Hematopoietic multipotent progenitor cell (in vitro differentiated cells): Measurements from ENCODE around the gene ZNF22. TPM values are rescaled to one million over a fixed set of nuclear protein-coding genes. Genes with fewer than 3 reads are reported as not detected.
A peak's percentile ranks its signal among the peaks of the same experiment; 100 is the strongest.
"Not testable (repeated sequence)": the region's sequence is repeated elsewhere in the genome, so short reads cannot be mapped to it uniquely, and the experiment has no call there.

Source experiments
- DNase-seq, 3 donors: peaks; one replicate each; pipeline ENCODE4 v3.0.0-alpha.2; 2011 to 2015; ENCODE audit warnings: low read depth in 2 of 3, low spot score in 2 of 3
- total RNA-seq: library from RNA; depleted of rRNA; stranded (reverse); fragments of >200 nt; gene quantifications from one replicate; pipeline ENCODE4 v1.2.3, GENCODE V29; 2012

ZNF22 gene
- total RNA-seq, 1 donor = 22.1 TPM

DNA sequence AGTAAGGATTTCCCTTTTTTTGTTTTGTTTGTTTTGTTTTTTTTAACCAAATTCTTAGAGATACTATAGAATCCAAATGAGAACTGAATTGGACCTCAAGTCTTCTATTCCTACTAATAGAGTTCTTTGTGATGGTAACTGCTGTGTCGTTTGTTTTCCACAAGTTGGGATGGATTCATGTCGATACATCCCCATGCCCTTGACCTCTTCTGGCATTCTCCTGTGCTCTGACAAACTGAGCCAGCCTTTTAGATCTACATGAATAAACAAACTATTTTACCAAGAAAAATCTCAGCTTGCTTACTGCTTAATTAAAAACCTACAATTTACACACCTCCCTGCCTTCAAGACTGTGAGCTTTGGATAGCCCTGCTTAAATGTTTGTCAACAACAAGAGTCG lies 3.9 kb downstream of the ZNF22 start:
- no peak for DNase-seq

DNA sequence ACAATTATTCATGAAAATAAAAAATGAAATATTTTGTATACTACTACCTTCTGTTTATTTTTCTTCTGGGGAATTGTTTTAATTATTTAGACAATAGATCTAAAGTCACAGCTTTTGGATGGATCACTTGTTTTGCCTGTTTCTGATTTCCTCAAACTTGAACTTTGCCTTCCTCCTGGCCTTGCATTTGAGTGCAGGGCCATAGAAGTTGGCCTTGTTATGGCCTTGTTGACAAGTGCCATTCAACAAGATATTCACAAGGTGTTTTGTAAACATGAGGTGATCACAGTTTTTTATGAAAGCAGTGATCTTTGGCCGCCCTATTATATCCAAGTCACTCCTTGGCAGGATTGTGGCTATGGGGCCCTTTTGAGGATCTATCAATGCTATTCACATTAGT lies 4.6 kb downstream of the ZNF22 start:
- no peak for DNase-seq

DNA sequence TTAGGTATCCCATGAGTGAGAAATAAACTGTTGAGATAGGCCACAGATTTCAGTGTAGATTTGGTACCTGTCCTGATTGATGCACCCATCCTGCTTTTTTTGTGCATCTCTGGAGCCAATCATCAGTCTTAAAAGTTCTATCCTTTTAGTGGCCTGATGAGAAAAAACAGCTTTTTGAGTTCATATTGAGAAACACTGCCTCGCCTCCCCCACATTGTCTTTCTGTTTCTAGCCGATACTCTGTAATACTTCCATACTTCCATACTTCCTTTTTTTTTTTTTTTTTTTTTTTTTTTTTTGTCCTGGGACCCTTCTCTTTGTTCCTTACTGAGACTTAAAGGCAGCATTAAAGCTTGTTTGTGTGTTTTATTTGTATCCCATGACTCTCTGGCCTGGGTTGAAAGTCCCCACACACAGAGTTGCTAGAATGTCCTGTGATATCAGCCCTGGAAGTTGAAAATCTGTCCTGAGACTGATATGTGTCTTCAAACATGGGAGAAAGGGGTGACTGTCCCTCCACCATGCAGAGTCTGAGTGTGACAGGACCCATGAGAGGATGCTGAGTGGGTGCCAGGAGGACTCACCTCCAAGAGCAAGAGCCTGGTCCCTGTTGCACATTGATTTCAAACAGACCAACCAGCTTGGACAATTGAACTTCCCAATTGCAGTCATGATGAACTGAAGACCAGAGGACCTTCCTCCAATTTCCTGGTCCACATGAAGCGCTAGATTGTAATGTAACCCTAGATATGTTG lies 5.7 kb downstream of the ZNF22 start:
- DNase-seq = no peak

DNA sequence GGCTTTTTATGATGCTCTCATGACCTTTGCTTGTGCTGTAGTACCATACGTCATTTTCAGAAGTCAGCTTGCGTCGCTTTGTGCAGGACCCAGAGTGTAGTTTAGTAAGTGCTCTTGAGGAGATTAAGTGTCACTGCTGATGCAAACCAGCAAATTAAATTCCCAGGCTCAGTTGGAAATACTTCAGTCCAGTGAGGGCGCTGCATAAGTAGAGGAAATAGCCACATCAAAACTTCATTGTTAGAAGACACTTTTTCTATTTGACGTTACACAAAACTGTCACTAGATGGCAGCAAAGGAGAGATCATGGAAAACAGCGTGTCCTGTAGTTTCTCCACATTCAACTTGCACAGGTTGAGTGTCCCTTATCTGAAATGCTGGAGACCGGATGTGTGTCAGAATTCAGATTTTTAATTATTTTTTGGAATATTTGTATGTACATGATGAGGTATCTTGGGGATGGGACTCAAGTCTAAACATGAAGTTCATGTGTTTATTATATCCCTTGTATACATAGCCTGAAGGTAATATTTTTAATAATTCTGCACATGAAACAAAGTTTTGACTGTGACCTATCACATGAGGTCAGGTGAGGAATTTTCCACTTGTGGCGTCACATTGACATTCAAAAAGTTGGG lies 7.9 kb downstream of the ZNF22 start:
- DNase-seq = peak; percentile 24 to 94 (median 83)

DNA sequence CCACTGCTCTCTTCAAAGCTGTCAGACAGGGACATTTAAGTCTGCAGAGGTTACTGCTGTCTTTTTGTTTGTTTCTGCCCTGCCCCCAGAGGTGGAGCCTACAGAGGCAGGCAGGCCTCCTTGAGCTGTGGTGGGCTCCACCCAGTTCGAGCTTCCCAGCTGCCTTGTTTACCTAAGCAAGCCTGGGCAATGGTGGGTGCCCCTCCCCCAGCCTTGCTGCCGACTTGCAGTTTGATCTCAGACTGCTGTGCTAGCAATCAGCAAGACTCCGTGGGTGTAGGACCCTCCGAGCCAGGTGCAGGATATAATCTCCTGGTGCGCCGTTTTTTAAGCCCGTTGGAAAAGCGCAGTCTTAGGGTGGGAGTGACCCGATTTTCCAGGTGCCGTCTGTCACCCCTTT lies 13.8 kb downstream of the ZNF22 start:
- DNase-seq = not testable (repeated sequence)

DNA sequence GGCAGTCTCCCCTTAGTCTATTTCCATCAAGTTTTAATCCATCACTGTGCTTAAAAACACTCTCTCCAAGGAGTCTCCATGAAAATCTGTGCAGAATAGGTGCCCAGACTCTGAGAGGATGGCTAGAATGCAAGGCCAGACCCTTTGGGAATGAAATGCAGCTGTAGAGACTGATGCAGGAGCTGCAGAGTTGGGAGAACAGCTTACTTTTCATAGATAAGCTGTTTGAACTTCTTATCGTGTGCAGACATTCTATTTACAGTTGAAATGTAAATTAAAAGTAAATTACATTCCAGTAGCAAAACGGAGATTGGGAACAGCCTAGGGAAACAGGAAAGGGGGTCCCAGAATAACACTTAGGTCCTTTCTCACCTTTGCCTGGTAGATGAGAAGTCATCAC lies 14.9 kb downstream of the ZNF22 start:
- no peak for DNase-seq

DNA sequence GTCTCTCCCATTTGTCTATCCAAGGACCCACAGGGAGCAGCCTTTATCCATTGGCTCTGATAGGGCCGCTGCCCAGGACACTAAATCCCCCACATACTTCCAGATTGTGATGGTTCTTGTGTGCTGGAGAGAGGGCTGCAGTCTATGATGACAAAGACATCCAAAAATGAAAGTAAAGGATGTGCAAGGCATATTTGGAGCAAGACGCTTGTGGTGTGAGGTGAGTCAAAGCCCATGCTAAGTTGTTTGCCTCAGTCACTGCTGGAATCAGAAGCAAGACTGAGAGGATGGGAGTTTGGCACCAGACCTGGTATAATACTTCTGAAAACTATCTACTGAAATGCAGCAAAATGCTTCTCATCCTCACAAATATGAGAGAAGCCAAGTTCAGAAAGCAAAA lies 22.7 kb downstream of the ZNF22 start:
- DNase-seq = no peak

DNA sequence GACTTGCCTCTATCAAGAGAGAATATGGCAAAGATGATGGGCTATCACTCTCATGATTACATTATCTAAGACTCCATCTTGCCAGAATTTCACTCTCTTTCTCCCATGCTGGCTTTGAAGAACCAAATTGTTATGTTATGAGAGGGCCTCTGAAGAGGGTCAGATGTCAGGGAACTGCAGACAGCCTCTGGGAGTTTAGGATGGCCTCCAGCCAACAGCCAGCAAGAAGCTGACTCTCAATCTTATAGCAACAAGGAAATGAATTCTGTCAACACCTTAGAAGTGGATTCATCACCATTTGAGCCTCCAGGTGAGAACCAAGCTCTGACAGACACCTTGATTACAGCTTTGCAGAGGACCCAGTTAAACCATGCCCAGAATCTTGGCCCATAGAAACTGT lies 33.6 kb downstream of the ZNF22 start:
- DNase-seq = no peak

DNA sequence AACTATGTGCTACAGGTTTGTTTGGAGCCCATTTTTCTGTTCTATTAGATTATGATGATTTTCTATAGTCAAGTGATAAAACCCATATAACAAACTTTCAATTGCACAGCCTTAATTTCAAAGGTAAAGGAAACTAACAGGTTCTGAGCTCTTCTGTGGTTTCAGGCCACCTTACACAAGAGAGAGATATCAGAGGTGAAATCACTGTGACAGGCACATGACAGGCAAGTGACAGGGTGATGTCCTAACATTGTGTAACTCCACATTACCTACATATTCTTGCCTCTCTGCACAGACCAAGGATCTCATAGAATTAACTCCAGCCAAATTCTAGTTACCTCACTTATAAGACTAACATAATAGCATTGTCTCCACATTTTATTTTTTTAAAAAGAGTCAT lies 35.0 kb downstream of the ZNF22 start:
- no peak for DNase-seq

DNA sequence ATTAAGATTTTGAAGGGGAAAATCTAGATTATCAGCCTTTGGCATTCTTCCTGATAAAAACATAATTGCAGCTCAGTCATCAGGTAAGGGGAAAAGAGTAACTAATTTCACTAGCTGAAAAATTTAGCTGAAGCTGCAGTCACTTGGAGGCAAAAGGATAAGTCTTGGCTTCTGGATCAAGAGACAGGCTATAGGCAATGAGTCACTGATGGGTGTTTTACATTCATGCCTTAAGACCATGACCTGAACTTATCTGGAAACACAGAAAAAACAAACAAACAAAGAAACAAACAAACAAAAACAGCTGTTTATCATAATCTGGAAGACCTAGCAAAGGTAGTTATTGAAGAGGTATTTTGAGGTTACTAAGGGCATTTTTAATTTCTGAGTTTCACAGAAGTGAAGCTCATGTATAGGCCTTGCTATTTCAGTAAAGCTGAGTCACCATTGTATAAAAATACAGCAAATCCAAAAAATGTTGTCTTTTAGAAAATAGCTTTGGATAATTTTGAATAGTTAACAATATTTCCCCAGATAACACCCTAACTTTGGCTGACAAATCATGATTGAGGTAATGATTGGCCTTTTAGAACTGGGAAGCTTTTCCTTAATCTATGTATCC lies 40.3 kb downstream of the ZNF22 start:
- DNase-seq = no peak

DNA sequence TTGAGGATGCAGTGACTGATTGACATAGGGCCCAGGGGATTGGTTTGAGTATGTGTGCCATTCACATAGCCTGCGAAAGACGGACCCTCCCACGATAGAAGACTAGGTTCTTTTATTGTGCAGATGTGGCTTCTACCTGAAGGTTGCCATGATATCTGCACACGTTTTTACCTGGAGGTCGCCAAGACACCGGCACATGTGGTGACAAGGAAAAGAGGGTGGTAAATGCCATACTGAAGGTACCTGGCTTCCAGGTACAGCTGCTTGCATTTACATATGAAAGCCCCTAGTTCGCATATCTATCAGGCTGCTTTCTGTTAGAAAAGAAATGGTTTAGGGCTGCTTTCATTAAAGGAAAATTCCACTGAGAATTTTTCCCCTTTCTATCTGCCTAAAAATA lies 43.6 kb downstream of the ZNF22 start:
- DNase-seq = no peak

DNA sequence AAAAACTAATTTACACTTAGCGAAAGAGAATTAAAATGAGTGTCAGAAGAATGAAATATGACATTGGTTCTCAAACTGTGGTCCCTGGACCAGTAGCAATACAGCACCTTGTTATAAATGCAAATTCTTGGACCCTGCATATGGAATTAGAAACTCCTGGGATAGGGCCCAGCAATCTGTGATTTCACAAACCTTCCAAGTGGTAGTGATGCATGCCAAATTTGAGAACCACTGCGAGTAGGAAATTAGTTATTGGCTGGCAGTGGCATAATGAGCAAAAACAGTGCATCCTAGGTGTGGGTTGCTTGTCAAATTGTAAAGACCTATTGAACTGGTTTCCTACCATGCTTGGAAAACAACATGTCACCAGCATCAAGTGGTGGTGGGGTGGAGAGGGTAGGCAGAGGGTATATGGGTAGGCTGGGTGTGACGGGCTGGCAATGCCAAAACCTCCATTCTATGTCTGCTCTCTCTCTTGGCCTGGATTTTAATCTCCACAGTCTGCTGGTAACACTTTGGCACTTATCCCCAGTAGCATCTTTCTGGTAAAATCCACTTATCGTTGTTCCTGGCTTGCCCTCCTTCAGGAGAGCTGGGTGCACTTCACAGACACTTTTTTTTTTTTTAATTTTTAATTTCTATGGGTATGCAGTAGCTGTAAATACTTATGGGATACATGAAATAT lies 50.0 kb downstream of the ZNF22 start:
- no peak for DNase-seq

DNA sequence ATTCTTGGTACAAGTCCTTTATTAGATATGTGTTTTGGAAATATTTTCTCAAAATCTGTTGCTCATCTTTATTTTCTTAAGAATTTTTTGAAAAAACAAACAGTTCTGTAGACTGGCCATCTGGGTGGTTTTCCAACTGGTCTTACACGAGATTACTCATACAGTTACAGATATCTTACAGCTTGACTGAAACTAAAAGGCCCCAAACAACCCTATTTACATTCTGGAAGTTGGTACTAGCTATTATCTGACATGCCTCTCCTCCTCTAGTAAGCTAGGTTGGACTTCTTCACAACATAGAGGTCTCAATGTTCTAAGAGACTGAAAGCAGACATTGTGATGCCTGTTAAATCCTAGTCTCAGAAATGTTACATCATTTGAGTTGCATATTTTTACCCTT lies 52.0 kb downstream of the ZNF22 start:
- DNase-seq = no peak

DNA sequence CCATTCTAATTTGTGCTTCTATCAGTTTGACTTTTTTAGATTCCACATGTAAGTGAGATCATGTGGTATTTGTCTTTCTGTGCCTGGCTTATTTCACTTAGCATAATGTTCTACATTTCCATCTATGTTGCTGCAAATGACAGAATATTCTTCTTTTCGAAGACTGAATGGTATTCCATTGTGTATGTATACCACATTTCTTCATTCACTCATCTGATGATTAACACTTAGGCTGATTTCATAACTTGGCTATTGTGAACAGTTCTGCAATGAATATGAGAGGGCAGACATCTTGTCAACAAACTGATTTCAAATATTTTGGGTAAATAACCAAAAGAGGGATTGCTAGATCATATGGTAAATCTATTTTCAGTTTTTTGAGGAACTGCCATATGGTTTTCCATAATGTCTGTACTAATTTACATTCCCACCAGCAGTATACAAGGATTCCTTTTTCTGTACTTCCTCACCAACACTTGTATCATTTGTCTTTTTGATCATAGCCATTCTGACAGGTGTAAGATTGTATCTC lies 52.9 kb downstream of the ZNF22 start:
- no peak for DNase-seq

Other genes starting within 250 kb of the ZNF22 start
- 3.8 TPM for gene TMEM72, start 89.6 kb upstream of the ZNF22 start, total RNA-seq
- gene RASSF4, start 41.1 kb upstream of the ZNF22 start, total RNA-seq = 1.1 TPM
- 29.1 TPM for gene DEPP1, start 22.1 kb upstream of the ZNF22 start, total RNA-seq